22Rv1 (cell line): ENCODE data around the gene KIRREL1.

Experiments used
- H3K27ac ChIP-seq: fragments of 450-650 bp; 2 replicates; pipeline ENCODE4 v1.5.1; 2017
- CTCF ChIP-seq: fragments of 450-650 bp; IDR thresholded peaks from 2 replicates; pipeline ENCODE4 v1.5.1; 2017; ENCODE audit warnings: mild to moderate bottlenecking
- ZFX ChIP-seq: fragments of 450-650 bp; IDR thresholded peaks from 2 replicates; pipeline ENCODE4 v1.6.1; 2017; ENCODE audit warnings: antibody characterized with exemption, borderline replicate concordance

The KIRREL1 gene

GRCh38 chr1:158037008-158037865, 43.8 kb downstream of the KIRREL1 start:
- no peak overlapping the region for H3K27ac ChIP-seq
- no peak for TF ChIP-seq ZFX

GRCh38 chr1:158037866-158038359, 44.5 kb downstream of the KIRREL1 start:
- no peak for TF ChIP-seq CTCF
- no peak for TF ChIP-seq ZFX
- H3K27ac ChIP-seq, result no peak overlapping the region

GRCh38 chr1:158038793-158039192, 45.3 kb downstream of the KIRREL1 start:
- H3K27ac ChIP-seq, result no peak overlapping the region
- no peak for TF ChIP-seq CTCF
- TF ChIP-seq ZFX, result no peak

- H3K27ac ChIP-seq, result no peak overlapping the region
- TF ChIP-seq CTCF (no peak), ZFX (no peak)
Measured at GRCh38 chr1:158039380-158039779, 45.9 kb downstream of the KIRREL1 start.

- no peak overlapping the region for H3K27ac ChIP-seq
- TF ChIP-seq CTCF (no peak), ZFX (no peak)
Measured at GRCh38 chr1:158040323-158040722, 46.9 kb downstream of the KIRREL1 start.

- TF ChIP-seq CTCF (no peak), ZFX (no peak)
- H3K27ac ChIP-seq, result no peak overlapping the region
Measured at GRCh38 chr1:158043232-158043631, 49.8 kb downstream of the KIRREL1 start.

- no peak overlapping the region for H3K27ac ChIP-seq
- no peak for TF ChIP-seq CTCF
- TF ChIP-seq ZFX, result no peak
Measured at GRCh38 chr1:158045639-158046038, 52.2 kb downstream of the KIRREL1 start.
